H1 (cell line): ENCODE results near the gene RAB22A.

ENCODE experiments used
- EGR1 ChIP-seq: IDR thresholded peaks from 2 replicates; pipeline ENCODE4 v1.6.1; 2011; ENCODE audit warnings: low read depth, low read length, borderline replicate concordance
- KDM1A ChIP-seq: fragments of 200-600, 300-600 bp; sonication (generic); IDR thresholded peaks from 2 replicates; pipeline ENCODE4 v1.7.1; 2016; ENCODE audit warnings: mild to moderate bottlenecking, low read length, borderline replicate concordance
- POLR2A ChIP-seq, 2 experiments: IDR thresholded peaks; 1 replicate in 1 of 2; 2 replicates in 1 of 2; pipeline ENCODE4 v1.6.1; 2011; ENCODE audit warnings: low read depth in 2 of 2, low read length in 2 of 2, mild to moderate bottlenecking in 2 of 2; ENCODE audit errors: control extremely low read depth in 1 of 2
- RNF2 ChIP-seq: fragments of 200-900, 300-1000 bp; sonication (generic); IDR thresholded peaks from 2 replicates; pipeline ENCODE4 v1.7.1; 2016; ENCODE audit warnings: borderline replicate concordance, low read depth, mild to moderate bottlenecking, antibody characterized with exemption, low read length; ENCODE audit not compliant: poor library complexity, severe bottlenecking; ENCODE audit errors: missing control alignments
- SIX5 ChIP-seq: IDR thresholded peaks from 2 replicates; pipeline ENCODE4 v1.6.1; 2011; ENCODE audit warnings: mild to moderate bottlenecking, low read depth, low read length
- YY1 ChIP-seq: IDR thresholded peaks from 2 replicates; pipeline ENCODE4 v1.6.1; 2011; ENCODE audit warnings: low read depth, mild to moderate bottlenecking, low read length
- TF ChIP-seq, protein P1 (sequence below): IDR thresholded peaks from 2 replicates; pipeline ENCODE4 v1.6.1; 2012; ENCODE audit warnings: low read length, inconsistent platforms
- TF ChIP-seq, protein P2 (sequence below), 3 experiments: IDR thresholded peaks; 1 replicate in 2 of 3; 2 replicates in 1 of 3; pipeline versions ENCODE4 v1.5.1 to v1.6.1; 2011; ENCODE audit warnings: low read length in 3 of 3, mild to moderate bottlenecking in 3 of 3, inconsistent platforms in 2 of 3, low read depth in 1 of 3, moderate library complexity in 1 of 3; ENCODE audit not compliant: insufficient read depth in 1 of 3; ENCODE audit errors: control extremely low read depth in 1 of 3

DNA sequence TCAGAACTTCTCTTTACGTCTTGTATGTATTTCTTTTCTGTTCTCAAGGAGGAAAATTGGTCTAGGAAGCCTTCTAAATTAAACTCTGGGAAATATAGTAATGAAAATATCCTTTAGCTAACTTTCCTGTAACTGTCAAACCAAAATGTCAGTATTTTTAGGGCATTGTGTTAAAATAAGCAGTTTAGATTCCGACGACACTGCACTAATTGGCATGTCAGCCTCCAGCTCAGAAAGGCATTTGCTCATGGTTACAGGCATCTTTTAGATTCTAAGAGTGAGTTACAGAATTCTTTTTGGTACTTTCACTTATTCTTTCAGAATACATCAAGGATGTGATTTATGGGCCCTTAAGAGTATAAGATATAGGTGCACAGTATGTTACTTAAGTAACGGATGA is 53.5 kb downstream of the RAB22A start:
- TF ChIP-seq, protein P1, sequence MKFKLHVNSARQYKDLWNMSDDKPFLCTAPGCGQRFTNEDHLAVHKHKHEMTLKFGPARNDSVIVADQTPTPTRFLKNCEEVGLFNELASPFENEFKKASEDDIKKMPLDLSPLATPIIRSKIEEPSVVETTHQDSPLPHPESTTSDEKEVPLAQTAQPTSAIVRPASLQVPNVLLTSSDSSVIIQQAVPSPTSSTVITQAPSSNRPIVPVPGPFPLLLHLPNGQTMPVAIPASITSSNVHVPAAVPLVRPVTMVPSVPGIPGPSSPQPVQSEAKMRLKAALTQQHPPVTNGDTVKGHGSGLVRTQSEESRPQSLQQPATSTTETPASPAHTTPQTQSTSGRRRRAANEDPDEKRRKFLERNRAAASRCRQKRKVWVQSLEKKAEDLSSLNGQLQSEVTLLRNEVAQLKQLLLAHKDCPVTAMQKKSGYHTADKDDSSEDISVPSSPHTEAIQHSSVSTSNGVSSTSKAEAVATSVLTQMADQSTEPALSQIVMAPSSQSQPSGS = no peak
- TF ChIP-seq POLR2A (IDR thresholded peaks at IDR 0.05; ENCODE audit: control extremely low read depth in 1 of 2, low read depth in 2 of 2, low read length in 2 of 2) (no peak), KDM1A (no peak), EGR1 (no peak), YY1 (no peak), SIX5 (no peak), RNF2 (no peak)
- TF ChIP-seq, protein P2, sequence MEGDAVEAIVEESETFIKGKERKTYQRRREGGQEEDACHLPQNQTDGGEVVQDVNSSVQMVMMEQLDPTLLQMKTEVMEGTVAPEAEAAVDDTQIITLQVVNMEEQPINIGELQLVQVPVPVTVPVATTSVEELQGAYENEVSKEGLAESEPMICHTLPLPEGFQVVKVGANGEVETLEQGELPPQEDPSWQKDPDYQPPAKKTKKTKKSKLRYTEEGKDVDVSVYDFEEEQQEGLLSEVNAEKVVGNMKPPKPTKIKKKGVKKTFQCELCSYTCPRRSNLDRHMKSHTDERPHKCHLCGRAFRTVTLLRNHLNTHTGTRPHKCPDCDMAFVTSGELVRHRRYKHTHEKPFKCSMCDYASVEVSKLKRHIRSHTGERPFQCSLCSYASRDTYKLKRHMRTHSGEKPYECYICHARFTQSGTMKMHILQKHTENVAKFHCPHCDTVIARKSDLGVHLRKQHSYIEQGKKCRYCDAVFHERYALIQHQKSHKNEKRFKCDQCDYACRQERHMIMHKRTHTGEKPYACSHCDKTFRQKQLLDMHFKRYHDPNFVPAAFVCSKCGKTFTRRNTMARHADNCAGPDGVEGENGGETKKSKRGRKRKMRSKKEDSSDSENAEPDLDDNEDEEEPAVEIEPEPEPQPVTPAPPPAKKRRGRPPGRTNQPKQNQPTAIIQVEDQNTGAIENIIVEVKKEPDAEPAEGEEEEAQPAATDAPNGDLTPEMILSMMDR (IDR thresholded peaks at IDR 0.05; ENCODE audit: control extremely low read depth in 1 of 3, insufficient read depth in 1 of 3, low read depth in 1 of 3, low read length in 3 of 3) = no peak
